PFSK-1 (cell line): ENCODE results near the gene CACNA1A.

ENCODE experiments used
- POLR2AphosphoS5 ChIP-seq: IDR thresholded peaks from 2 replicates; pipeline ENCODE4 v1.6.1; 2012; ENCODE audit warnings: low read depth, mild to moderate bottlenecking, control low read depth, low read length, moderate library complexity
- REST ChIP-seq, 2 experiments: IDR thresholded peaks; 2 replicates each; pipeline versions ENCODE4 v1.6.1 to v1.8.0; 2011 to 2012; ENCODE audit warnings: low read depth in 2 of 2, low read length in 2 of 2, control low read depth in 1 of 2, inconsistent platforms in 1 of 2, mild to moderate bottlenecking in 1 of 2, moderate library complexity in 1 of 2; ENCODE audit not compliant: insufficient read depth in 1 of 2

GRCh38 chr19:13425151-13425550 lies 81.1 kb downstream of the CACNA1A start:
- TF ChIP-seq POLR2AphosphoS5 (no peak), REST (IDR thresholded peaks at IDR 0.05; ENCODE audit: insufficient read depth in 1 of 2, low read depth in 2 of 2, low read length in 2 of 2) (no peak)
